HepG2 (cell line): Measurements from ENCODE around the gene COX4I2. TPM values are rescaled to one million over a fixed set of nuclear protein-coding genes. Genes with fewer than 3 reads are reported as not detected.
A peak's percentile ranks its signal among the peaks of the same experiment; 100 is the strongest.

Experiments used
- AFF4 ChIP-seq: sonication (generic); formaldehyde crosslinking; IDR thresholded peaks from 2 replicates; pipeline ENCODE4 v1.4.0; 2020; ENCODE audit warnings: missing genetic modification reagents
- ATF7 ChIP-seq, 2 experiments: fragments of 450-650 bp in 1 of 2; sonication (generic) in 1 of 2; formaldehyde crosslinking in 1 of 2; IDR thresholded peaks; 2 replicates each; pipeline versions ENCODE4 v1.4.0 to v1.6.1; 2016 to 2020; ENCODE audit warnings: antibody characterized with exemption in 1 of 2, mild to moderate bottlenecking in 1 of 2, missing genetic modification reagents in 1 of 2
- BCL6 ChIP-seq: IDR thresholded peaks from 2 replicates; pipeline ENCODE4 v1.6.1; 2016; ENCODE audit warnings: missing genetic modification reagents, missing compliant biosample characterization
- FOSL2 ChIP-seq: sonication (generic); formaldehyde crosslinking; IDR thresholded peaks from 2 replicates; pipeline ENCODE4 v1.4.0; 2020; ENCODE audit warnings: missing genetic modification reagents
- GABPB1 ChIP-seq: IDR thresholded peaks from 2 replicates; pipeline ENCODE4 v1.6.1; 2016; ENCODE audit warnings: mild to moderate bottlenecking, missing genetic modification reagents, moderate library complexity, missing compliant biosample characterization
- RCOR2 ChIP-seq: IDR thresholded peaks from 2 replicates; pipeline ENCODE4 v1.6.1; 2016; ENCODE audit warnings: missing biosample characterization, missing genetic modification reagents
- SOX6 ChIP-seq, 2 experiments: fragments of 450-650 bp in 1 of 2; sonication (generic) in 1 of 2; formaldehyde crosslinking in 1 of 2; IDR thresholded peaks; 2 replicates each; pipeline versions ENCODE4 v1.4.0 to v1.6.1; 2017 to 2020; ENCODE audit warnings: antibody characterized with exemption in 1 of 2, mild to moderate bottlenecking in 1 of 2, missing genetic modification reagents in 1 of 2
- ZBTB7B ChIP-seq: sonication (generic); formaldehyde crosslinking; IDR thresholded peaks from 2 replicates; pipeline ENCODE4 v1.4.0; 2020; ENCODE audit warnings: missing genetic modification reagents
- ZMAT3 ChIP-seq: sonication (generic); formaldehyde crosslinking; conservative IDR thresholded peaks from 2 replicates; pipeline ENCODE4 v1.7.0; 2021; ENCODE audit warnings: missing genetic modification reagents
- ZNF124 ChIP-seq: sonication (generic); formaldehyde crosslinking; IDR thresholded peaks from 2 replicates; pipeline ENCODE4 v1.4.0; 2020; ENCODE audit warnings: missing genetic modification reagents
- ZNF317 ChIP-seq: sonication (generic); formaldehyde crosslinking; IDR thresholded peaks from 2 replicates; pipeline ENCODE4 v1.5.0; 2020; ENCODE audit warnings: mild to moderate bottlenecking, missing genetic modification reagents
- ZNF362 ChIP-seq: sonication (generic); formaldehyde crosslinking; IDR thresholded peaks from 2 replicates; pipeline ENCODE4 v1.4.0; 2020; ENCODE audit warnings: missing genetic modification reagents, mild to moderate bottlenecking, borderline replicate concordance
- polyA plus RNA-seq, 8 experiments: library from polyadenylated mRNA; depleted of rRNA in 3 of 8; stranded (reverse) in 7 of 8; unstranded in 1 of 8; fragments of >200 nt; fragmentation: Illumina TruSeq in 4 of 8; extraction: Trizol in 4 of 8; gene quantifications; 2 replicates each; pipeline versions ENCODE4 v1.2.1 to v1.2.3, GENCODE V29; 2011 to 2016; ENCODE audit warnings: low read depth in 4 of 8, missing spikeins in 1 of 8, mixed read lengths in 1 of 8; ENCODE audit not compliant: insufficient read depth in 1 of 8
- total RNA-seq, 5 experiments: library from RNA; depleted of rRNA; stranded (reverse); fragments of >200 nt; fragmentation: Illumina TruSeq; extraction: Trizol; gene quantifications; 2 replicates each; pipeline ENCODE4 v1.2.3, GENCODE V29; 2016; ENCODE audit warnings: low read depth in 1 of 5
- TF ChIP-seq, protein P1 (sequence below): sonication (generic); formaldehyde crosslinking; IDR thresholded peaks from 2 replicates; pipeline ENCODE4 v1.4.0; 2020; ENCODE audit warnings: low read depth, missing genetic modification reagents
- TF ChIP-seq, protein P2 (sequence below): sonication (generic); formaldehyde crosslinking; IDR thresholded peaks from 2 replicates; pipeline ENCODE4 v1.5.0; 2020; ENCODE audit warnings: mild to moderate bottlenecking, missing genetic modification reagents, moderate library complexity
- TF ChIP-seq, protein P3 (sequence below): IDR thresholded peaks from 2 replicates; pipeline ENCODE4 v1.6.1; 2016; ENCODE audit warnings: missing genetic modification reagents, missing compliant biosample characterization

Gene COX4I2
- total and polyA plus RNA-seq, 2 of the 13 experiments (the other 11 are each of a cell fraction or from before 2014, with no cell fraction given): 1.1 TPM; not detected in 1

GRCh38 chr20:31593221-31594001 is 44.3 kb upstream of the COX4I2 start (continued):
- TF ChIP-seq ZNF124 (CRISPR knock-in tag) (no peak), RCOR2 (peak; percentile 74), AFF4 (CRISPR knock-in tag) (0 out of 2 replicates have a peak, but pooled peaks have one; percentile 27), GABPB1 (0 out of 2 replicates have a peak, but pooled peaks have one; percentile 13), ZBTB7B (peak; percentile 36; the same call in 1 of the 2 replicates), FOSL2 (CRISPR knock-in tag) (peak; percentile 98), SOX6 (IDR thresholded peaks at IDR 0.05) (no peak), SOX6 (CRISPR knock-in tag; IDR thresholded peaks at IDR 0.05) (peak; percentile 65), ZMAT3 (CRISPR knock-in tag) (peak; percentile 55; the same call in 1 of the 2 replicates), ZNF317 (CRISPR knock-in tag) (peak; percentile 38; the same call in 1 of the 2 replicates), ZNF362 (CRISPR knock-in tag) (peak; percentile 83), BCL6 (peak; percentile 30; the same call in 1 of the 2 replicates), ATF7 (IDR thresholded peaks at IDR 0.05) (no peak; the same call in 1 of the 2 replicates), ATF7 (CRISPR knock-in tag; IDR thresholded peaks at IDR 0.05) (no peak)
- TF ChIP-seq, protein P1, sequence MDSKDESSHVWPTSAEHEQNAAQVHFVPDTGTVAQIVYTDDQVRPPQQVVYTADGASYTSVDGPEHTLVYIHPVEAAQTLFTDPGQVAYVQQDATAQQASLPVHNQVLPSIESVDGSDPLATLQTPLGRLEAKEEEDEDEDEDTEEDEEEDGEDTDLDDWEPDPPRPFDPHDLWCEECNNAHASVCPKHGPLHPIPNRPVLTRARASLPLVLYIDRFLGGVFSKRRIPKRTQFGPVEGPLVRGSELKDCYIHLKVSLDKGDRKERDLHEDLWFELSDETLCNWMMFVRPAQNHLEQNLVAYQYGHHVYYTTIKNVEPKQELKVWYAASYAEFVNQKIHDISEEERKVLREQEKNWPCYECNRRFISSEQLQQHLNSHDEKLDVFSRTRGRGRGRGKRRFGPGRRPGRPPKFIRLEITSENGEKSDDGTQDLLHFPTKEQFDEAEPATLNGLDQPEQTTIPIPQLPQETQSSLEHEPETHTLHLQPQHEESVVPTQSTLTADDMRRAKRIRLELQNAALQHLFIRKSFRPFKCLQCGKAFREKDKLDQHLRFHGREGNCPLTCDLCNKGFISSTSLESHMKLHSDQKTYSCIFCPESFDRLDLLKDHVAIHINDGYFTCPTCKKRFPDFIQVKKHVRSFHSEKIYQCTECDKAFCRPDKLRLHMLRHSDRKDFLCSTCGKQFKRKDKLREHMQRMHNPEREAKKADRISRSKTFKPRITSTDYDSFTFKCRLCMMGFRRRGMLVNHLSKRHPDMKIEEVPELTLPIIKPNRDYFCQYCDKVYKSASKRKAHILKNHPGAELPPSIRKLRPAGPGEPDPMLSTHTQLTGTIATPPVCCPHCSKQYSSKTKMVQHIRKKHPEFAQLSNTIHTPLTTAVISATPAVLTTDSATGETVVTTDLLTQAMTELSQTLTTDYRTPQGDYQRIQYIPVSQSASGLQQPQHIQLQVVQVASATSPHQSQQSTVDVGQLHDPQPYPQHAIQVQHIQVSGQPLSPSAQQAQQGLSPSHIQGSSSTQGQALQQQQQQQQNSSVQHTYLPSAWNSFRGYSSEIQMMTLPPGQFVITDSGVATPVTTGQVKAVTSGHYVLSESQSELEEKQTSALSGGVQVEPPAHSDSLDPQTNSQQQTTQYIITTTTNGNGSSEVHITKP (CRISPR knock-in tag): peak; percentile 53; the same call in 1 of the 2 replicates
- TF ChIP-seq, protein P2, sequence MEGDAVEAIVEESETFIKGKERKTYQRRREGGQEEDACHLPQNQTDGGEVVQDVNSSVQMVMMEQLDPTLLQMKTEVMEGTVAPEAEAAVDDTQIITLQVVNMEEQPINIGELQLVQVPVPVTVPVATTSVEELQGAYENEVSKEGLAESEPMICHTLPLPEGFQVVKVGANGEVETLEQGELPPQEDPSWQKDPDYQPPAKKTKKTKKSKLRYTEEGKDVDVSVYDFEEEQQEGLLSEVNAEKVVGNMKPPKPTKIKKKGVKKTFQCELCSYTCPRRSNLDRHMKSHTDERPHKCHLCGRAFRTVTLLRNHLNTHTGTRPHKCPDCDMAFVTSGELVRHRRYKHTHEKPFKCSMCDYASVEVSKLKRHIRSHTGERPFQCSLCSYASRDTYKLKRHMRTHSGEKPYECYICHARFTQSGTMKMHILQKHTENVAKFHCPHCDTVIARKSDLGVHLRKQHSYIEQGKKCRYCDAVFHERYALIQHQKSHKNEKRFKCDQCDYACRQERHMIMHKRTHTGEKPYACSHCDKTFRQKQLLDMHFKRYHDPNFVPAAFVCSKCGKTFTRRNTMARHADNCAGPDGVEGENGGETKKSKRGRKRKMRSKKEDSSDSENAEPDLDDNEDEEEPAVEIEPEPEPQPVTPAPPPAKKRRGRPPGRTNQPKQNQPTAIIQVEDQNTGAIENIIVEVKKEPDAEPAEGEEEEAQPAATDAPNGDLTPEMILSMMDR (CRISPR knock-in tag): peak; percentile 63
- TF ChIP-seq, protein P3, sequence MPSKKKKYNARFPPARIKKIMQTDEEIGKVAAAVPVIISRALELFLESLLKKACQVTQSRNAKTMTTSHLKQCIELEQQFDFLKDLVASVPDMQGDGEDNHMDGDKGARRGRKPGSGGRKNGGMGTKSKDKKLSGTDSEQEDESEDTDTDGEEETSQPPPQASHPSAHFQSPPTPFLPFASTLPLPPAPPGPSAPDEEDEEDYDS (CRISPR knock-in tag): peak; percentile 44
